Measurements from ENCODE around the gene ANKRD34B. TPM values are rescaled to one million over a fixed set of nuclear protein-coding genes. Genes with fewer than 3 reads are reported as not detected.
"Not testable (repeated sequence)": the region's sequence is repeated elsewhere in the genome, so short reads cannot be mapped to it uniquely, and the experiment has no call there.

ANKRD34B gene
- 0.05 and 0.06 TPM in 2 replicates for total RNA-seq

- DNase-seq (ENCODE audit: extremely low read depth, low read depth, low spot score), result no peak
Observed at GRCh38 chr5:80569961-80570786, at the start of gene ANKRD34B. Gene ANKRD34B (minus strand): TSS chr5:80570280. CDS start chr5:80560019, 10,261 bp downstream.

- DNase-seq (ENCODE audit: extremely low read depth, low read depth, low spot score), result no peak
Observed at GRCh38 chr5:80619086-80619485, 49.0 kb upstream of the ANKRD34B start.

- no peak for DNase-seq (ENCODE audit: extremely low read depth, low read depth, low spot score)
Observed at GRCh38 chr5:80618438-80618837, 48.4 kb upstream of the ANKRD34B start.

- no peak for DNase-seq (ENCODE audit: extremely low read depth, low read depth, low spot score)
Observed at GRCh38 chr5:80615266-80615914, 45.3 kb upstream of the ANKRD34B start.

GRCh38 chr5:80609692-80610091, 39.6 kb upstream of the ANKRD34B start:
- no peak for DNase-seq (ENCODE audit: extremely low read depth, low read depth, low spot score)

GRCh38 chr5:80608731-80609130, 38.7 kb upstream of the ANKRD34B start:
- DNase-seq (ENCODE audit: extremely low read depth, low read depth, low spot score), result no peak

GRCh38 chr5:80607832-80608231, 37.8 kb upstream of the ANKRD34B start:
- DNase-seq (ENCODE audit: extremely low read depth, low read depth, low spot score), result no peak

- DNase-seq (ENCODE audit: extremely low read depth, low read depth, low spot score), result no peak
Observed at GRCh38 chr5:80607343-80607742, 37.3 kb upstream of the ANKRD34B start.

- DNase-seq (ENCODE audit: extremely low read depth, low read depth, low spot score), result no peak
Observed at GRCh38 chr5:80600943-80601693, 31.0 kb upstream of the ANKRD34B start.

GRCh38 chr5:80597500-80597899, 27.4 kb upstream of the ANKRD34B start:
- no peak for DNase-seq (ENCODE audit: extremely low read depth, low read depth, low spot score)

GRCh38 chr5:80594810-80595209, 24.7 kb upstream of the ANKRD34B start:
- no peak for DNase-seq (ENCODE audit: extremely low read depth, low read depth, low spot score)

GRCh38 chr5:80592761-80593160, 22.7 kb upstream of the ANKRD34B start:
- DNase-seq (ENCODE audit: extremely low read depth, low read depth, low spot score), result no peak

GRCh38 chr5:80592105-80592504, 22.0 kb upstream of the ANKRD34B start:
- no peak for DNase-seq (ENCODE audit: extremely low read depth, low read depth, low spot score)

- no peak for DNase-seq (ENCODE audit: extremely low read depth, low read depth, low spot score)
Observed at GRCh38 chr5:80591352-80591751, 21.3 kb upstream of the ANKRD34B start.

GRCh38 chr5:80590766-80591165, 20.7 kb upstream of the ANKRD34B start:
- DNase-seq (ENCODE audit: extremely low read depth, low read depth, low spot score), result no peak

- DNase-seq (ENCODE audit: extremely low read depth, low read depth, low spot score), result no peak
Observed at GRCh38 chr5:80588858-80589540, 18.9 kb upstream of the ANKRD34B start.

GRCh38 chr5:80584770-80585169, 14.7 kb upstream of the ANKRD34B start:
- DNase-seq (ENCODE audit: extremely low read depth, low read depth, low spot score), result no peak

GRCh38 chr5:80580291-80580690, 10.2 kb upstream of the ANKRD34B start:
- not testable (repeated sequence) for DNase-seq (ENCODE audit: extremely low read depth, low read depth, low spot score)

GRCh38 chr5:80579050-80579449, 9.0 kb upstream of the ANKRD34B start:
- no peak for DNase-seq (ENCODE audit: extremely low read depth, low read depth, low spot score)

GRCh38 chr5:80577707-80578106, 7.6 kb upstream of the ANKRD34B start:
- DNase-seq (ENCODE audit: extremely low read depth, low read depth, low spot score), result no peak

GRCh38 chr5:80576383-80576782, 6.3 kb upstream of the ANKRD34B start:
- DNase-seq (ENCODE audit: extremely low read depth, low read depth, low spot score), result no peak
